MCF 10A (cell line): Measurements from ENCODE around the gene PIK3IP1. TPM values are rescaled to one million over a fixed set of nuclear protein-coding genes. Genes with fewer than 3 reads are reported as not detected.

Source experiments
- BruUV-seq: library from RNA; stranded (reverse); fragments of 400-500 nt; replicated peaks from 2 replicates; lab custom pipeline; 2021; lab: Mats Ljungman, UMichigan
- CTCF ChIA-PET: fragments of 300-600 bp; sonication (Branson Sonifier 250); formaldehyde crosslinking; extraction: SDS; loops from one replicate; lab custom pipeline; 2021; ENCODE audit warnings: antibody characterized with exemption, inconsistent platforms; lab: Yijun Ruan, JAX
- POLR2A ChIA-PET: fragments of 300-600, 350-650 bp; sonication (Branson Sonifier 250); formaldehyde crosslinking; extraction: SDS; loops from one replicate; lab custom pipeline; 2020; ENCODE audit warnings: antibody characterized with exemption, inconsistent platforms; lab: Yijun Ruan, JAX
- DNase-seq: peaks from one replicate; pipeline ENCODE4 v3.0.0-alpha.2; 2018; ENCODE audit not compliant: unreplicated experiment
- H3K27ac Mint-ChIP-seq: one replicate; pipeline ENCODE4 v1.8.0; 2022; ENCODE audit warnings: mild to moderate bottlenecking, low read depth, mixed read lengths; ENCODE audit not compliant: unreplicated experiment
- H3K27me3 Mint-ChIP-seq: one replicate; pipeline ENCODE4 v1.8.0; 2022; ENCODE audit warnings: mixed read lengths; ENCODE audit not compliant: insufficient read depth, unreplicated experiment
- H3K36me3 Mint-ChIP-seq: one replicate; pipeline ENCODE4 v1.8.0; 2022; ENCODE audit warnings: mild to moderate bottlenecking, moderate library complexity, mixed read lengths; ENCODE audit not compliant: insufficient read depth, unreplicated experiment
- H3K4me1 Mint-ChIP-seq: one replicate; pipeline ENCODE4 v1.8.0; 2022; ENCODE audit warnings: mixed read lengths; ENCODE audit not compliant: insufficient read depth, unreplicated experiment
- H3K4me3 Mint-ChIP-seq: one replicate; pipeline ENCODE4 v1.8.0; 2022; ENCODE audit warnings: mild to moderate bottlenecking, moderate library complexity, mixed read lengths; ENCODE audit not compliant: unreplicated experiment
- H3K9me3 Mint-ChIP-seq: one replicate; pipeline ENCODE4 v1.8.0; 2022; ENCODE audit warnings: mixed read lengths; ENCODE audit not compliant: unreplicated experiment
- intact Hi-C: fragments of 100-400 bp; cut with micrococcal nuclease; formaldehyde crosslinking; loops from 2 replicates; pipeline ENCODE4 v1.14.1; 2022
- total RNA-seq: library from RNA; stranded (reverse); gene quantifications from 2 replicates; pipeline ENCODE4 v1.2.3, GENCODE V29; 2022
- TF ChIP-seq, protein P1 (sequence below): fragments of 200-600 bp; IDR thresholded peaks from one replicate; pipeline ENCODE4 v1.8.0; 2022; ENCODE audit warnings: antibody characterized with exemption, mild to moderate bottlenecking; ENCODE audit not compliant: unreplicated experiment

The PIK3IP1 gene
- total RNA-seq, 1 experiment from 2014 or later = 0.93 TPM

GRCh38 chr22:31284281-31285155 is 7.8 kb downstream of the PIK3IP1 start:
- CTCF ChIA-PET = interaction anchor here (0.6 to 2.7 kb wide), 3 partner anchors 12 to 30 kb away, joined by 4 to 17 read pairs (median 5); no protein-coding TSS in a partner anchor
- Mint-ChIP-seq H3K9me3 (no peaks in the 10 kb centered on the region), H3K27ac (peak overlapping the region; percentile 49), H3K27me3 (no peaks in the 10 kb centered on the region), H3K4me1 (peaks cover 9% of the 10 kb centered on the region), H3K4me3 (no peak overlapping the region), H3K36me3 (peaks cover 43% of the 10 kb centered on the region)
- DNase-seq = no peak
- TF ChIP-seq, protein P1, sequence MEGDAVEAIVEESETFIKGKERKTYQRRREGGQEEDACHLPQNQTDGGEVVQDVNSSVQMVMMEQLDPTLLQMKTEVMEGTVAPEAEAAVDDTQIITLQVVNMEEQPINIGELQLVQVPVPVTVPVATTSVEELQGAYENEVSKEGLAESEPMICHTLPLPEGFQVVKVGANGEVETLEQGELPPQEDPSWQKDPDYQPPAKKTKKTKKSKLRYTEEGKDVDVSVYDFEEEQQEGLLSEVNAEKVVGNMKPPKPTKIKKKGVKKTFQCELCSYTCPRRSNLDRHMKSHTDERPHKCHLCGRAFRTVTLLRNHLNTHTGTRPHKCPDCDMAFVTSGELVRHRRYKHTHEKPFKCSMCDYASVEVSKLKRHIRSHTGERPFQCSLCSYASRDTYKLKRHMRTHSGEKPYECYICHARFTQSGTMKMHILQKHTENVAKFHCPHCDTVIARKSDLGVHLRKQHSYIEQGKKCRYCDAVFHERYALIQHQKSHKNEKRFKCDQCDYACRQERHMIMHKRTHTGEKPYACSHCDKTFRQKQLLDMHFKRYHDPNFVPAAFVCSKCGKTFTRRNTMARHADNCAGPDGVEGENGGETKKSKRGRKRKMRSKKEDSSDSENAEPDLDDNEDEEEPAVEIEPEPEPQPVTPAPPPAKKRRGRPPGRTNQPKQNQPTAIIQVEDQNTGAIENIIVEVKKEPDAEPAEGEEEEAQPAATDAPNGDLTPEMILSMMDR = no peak
- POLR2A ChIA-PET = interaction anchor here (1.0 to 5.1 kb wide), 10 partner anchors 7 to 73 kb away, joined by 3 to 43 read pairs (median 6); partner anchors contain the start of gene PIK3IP1
- BruUV-seq = no TSS peak
- intact Hi-C loops = no loop called here

DNA sequence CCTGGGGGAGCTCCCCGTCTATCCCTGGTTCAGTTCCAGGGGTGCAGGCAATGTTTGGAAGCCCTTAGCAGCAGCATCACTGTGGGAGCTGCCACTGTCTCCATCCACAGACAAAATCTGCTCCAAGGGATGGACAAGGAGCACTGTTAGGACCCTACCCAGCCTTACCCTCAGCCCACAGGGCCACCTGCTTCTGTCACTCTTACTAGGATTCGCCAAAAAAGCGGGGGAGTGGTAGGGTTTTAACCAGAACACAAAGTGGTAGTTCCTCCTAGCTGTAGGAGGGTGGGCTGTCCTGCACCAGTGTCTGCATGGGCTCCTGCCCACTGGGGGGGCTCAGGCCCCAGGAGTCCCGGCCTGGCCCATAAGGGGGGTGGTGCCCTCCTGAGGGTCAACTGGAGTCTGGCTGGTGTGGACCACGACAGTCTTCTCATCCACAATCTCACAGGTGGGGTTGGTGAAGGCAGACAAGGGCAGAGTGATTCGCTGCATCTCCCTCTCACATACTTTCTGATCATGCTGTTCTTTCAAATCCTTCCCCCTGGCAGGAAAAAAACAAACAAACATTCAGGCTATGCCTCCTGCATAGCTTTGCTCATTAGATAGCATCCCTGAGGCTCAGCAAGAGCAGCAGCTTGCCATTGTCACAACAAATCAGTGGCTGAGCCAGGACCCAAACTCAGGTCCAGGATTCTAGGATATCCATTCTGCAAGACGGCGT is 9.4 kb downstream of the PIK3IP1 start:
- CTCF ChIA-PET = interaction anchor here (0.6 to 3.2 kb wide), 4 partner anchors 9 to 74 kb away, joined by 3 to 29 read pairs (median 4); partner anchors contain the start of gene PIK3IP1
- TF ChIP-seq, protein P1 = no peak
- Mint-ChIP-seq H3K27ac (no peak overlapping the region), H3K36me3 (peaks cover 59% of the 10 kb centered on the region), H3K4me3 (no peak overlapping the region), H3K4me1 (peaks cover 11% of the 10 kb centered on the region), H3K27me3 (no peaks in the 10 kb centered on the region), H3K9me3 (no peaks in the 10 kb centered on the region)
- intact Hi-C loops = no loop called here
- BruUV-seq = no TSS peak
- POLR2A ChIA-PET = interaction anchor here (0.6 to 5.1 kb wide), 8 partner anchors 8 to 32 kb away, joined by 5 to 43 read pairs (median 12); partner anchors contain the start of gene PIK3IP1
- DNase-seq = no peak

DNA sequence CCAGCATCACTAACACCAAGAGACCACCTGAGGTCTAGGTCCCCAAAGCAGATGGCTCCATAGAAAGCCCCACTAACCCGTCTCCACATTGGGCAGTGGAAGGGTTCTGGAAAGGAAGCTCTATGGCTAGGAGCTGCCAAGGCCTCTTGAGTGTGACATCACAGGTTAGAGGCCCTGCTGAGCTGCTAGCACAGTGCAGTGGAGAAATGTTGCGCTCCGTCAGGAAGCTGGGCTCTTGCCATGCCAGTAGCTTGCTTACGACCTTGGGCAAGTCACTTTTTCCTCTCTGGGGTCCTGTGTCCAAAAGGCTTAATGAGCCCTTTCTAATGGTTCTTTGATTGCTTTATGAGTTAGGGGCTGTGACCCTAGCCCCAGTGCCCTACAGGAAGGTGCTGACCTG is 10.6 kb downstream of the PIK3IP1 start:
- POLR2A ChIA-PET = interaction anchor here (0.6 to 5.1 kb wide), 10 partner anchors 9 to 148 kb away, joined by 3 to 43 read pairs (median 6); partner anchors contain the start of gene PIK3IP1

More for the DNA sequence above, 10.6 kb downstream of the PIK3IP1 start:
- Mint-ChIP-seq H3K9me3 (no peaks in the 10 kb centered on the region), H3K36me3 (peaks cover 71% of the 10 kb centered on the region), H3K27me3 (no peaks in the 10 kb centered on the region), H3K4me3 (no peak overlapping the region), H3K4me1 (peaks cover 11% of the 10 kb centered on the region), H3K27ac (no peak overlapping the region)
- no TSS peak for BruUV-seq
- intact Hi-C loops = no loop called here
- CTCF ChIA-PET = interaction anchor here (1.1 to 3.2 kb wide), 2 partner anchors 9 to 49 kb away, joined by 3 to 29 read pairs; no protein-coding TSS in a partner anchor
- no peak for DNase-seq
- TF ChIP-seq, protein P1 = no peak
